NT2/D1 (cell line): ENCODE results near the gene CALU.

Experiments used
- DNase-seq: peaks from one replicate; pipeline ENCODE4 v3.0.0-alpha.2; 2011; ENCODE audit warnings: low read depth, low spot score
- H3K27me3 ChIP-seq: 2 replicates; pipeline ENCODE4 v1.6.0; 2011; ENCODE audit warnings: mild to moderate bottlenecking; ENCODE audit not compliant: insufficient read length, insufficient read depth
- H3K36me3 ChIP-seq: 2 replicates; pipeline ENCODE4 v1.6.1; 2011; ENCODE audit warnings: mild to moderate bottlenecking, low read length, mixed read lengths; ENCODE audit not compliant: insufficient read depth, insufficient read length
- H3K4me1 ChIP-seq: 2 replicates; pipeline ENCODE4 v1.5.1; 2011; ENCODE audit not compliant: insufficient read depth, insufficient read length
- H3K4me3 ChIP-seq: 2 replicates; pipeline ENCODE4 v1.5.1; 2011; ENCODE audit warnings: low read depth; ENCODE audit not compliant: insufficient read length
- H3K9ac ChIP-seq: 2 replicates; pipeline ENCODE4 v1.6.0; 2011; ENCODE audit warnings: low read depth; ENCODE audit not compliant: insufficient read length
- H3K9me3 ChIP-seq: 2 replicates; pipeline ENCODE4 v1.5.1; 2011; ENCODE audit warnings: mild to moderate bottlenecking, low read length; ENCODE audit not compliant: insufficient read depth
- SUZ12 ChIP-seq: IDR thresholded peaks from 2 replicates; pipeline ENCODE4 v1.6.1; 2011; ENCODE audit not compliant: insufficient read length, insufficient read depth; ENCODE audit errors: extremely low read depth
- YY1 ChIP-seq: IDR thresholded peaks from 2 replicates; pipeline ENCODE4 v1.6.1; 2011; ENCODE audit not compliant: insufficient read length, insufficient read depth
- ZNF274 ChIP-seq: IDR thresholded peaks from 2 replicates; pipeline ENCODE4 v1.6.1; 2011; ENCODE audit warnings: mild to moderate bottlenecking, low read depth, low read length

The CALU gene

DNA sequence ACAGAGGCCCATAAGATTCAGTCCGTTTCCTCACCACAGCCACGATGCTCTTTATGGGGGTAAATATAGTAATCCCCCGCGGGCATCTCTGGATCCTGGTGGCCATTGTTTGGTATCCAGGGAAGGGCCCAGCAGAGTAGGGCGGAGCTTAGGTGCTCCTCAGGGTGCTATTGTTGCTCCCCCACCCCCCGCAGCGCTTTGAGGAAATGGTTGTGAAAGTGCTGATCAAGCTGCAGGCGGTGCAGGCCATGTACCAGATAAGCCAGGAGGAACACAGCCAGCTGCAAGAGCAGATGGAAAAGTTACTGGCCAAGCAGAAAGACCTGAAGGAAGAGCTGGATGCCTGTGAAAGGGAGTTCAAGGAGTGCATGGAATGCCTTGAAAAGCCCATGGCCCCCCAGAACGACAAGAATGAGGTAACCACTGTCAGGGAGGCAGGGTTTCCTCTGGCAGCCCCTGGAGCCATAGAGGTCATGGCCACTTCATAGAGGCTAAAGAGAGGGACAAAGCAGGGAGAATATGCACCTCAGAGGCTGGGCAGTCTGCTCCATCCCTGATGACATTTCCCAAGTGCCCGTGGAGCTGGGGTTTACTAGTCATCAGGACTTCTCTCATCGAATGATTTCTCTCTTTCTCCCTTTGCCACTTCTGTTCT is 73.5 kb downstream of the CALU start:
- Histone ChIP-seq H3K36me3 (peaks cover 16% of the 10 kb centered on the region), H3K9ac (no peak overlapping the region), H3K9me3 (no peaks in the 10 kb centered on the region), H3K4me3 (no peak overlapping the region), H3K27me3 (no peaks in the 10 kb centered on the region), H3K4me1 (peaks cover 2% of the 10 kb centered on the region)
- DNase-seq: no peak
- TF ChIP-seq ZNF274 (no peak), SUZ12 (no peak), YY1 (no peak)

GRCh38 chr7:128814499-128814898 is 75.3 kb downstream of the CALU start:
- peaks cover 2% of the 10 kb centered on the region for H3K4me1 ChIP-seq
- H3K4me3 ChIP-seq: no peak overlapping the region
- DNase-seq: no peak
- H3K9ac ChIP-seq: no peak overlapping the region
- no peaks in the 10 kb centered on the region for H3K27me3 ChIP-seq
- H3K9me3 ChIP-seq: no peaks in the 10 kb centered on the region
- TF ChIP-seq YY1 (no peak), ZNF274 (no peak), SUZ12 (no peak)
- peaks cover 9% of the 10 kb centered on the region for H3K36me3 ChIP-seq

GRCh38 chr7:128815289-128815942 is 76.3 kb downstream of the CALU start:
- H3K9ac ChIP-seq: no peak overlapping the region
- H3K4me1 ChIP-seq: peaks cover 2% of the 10 kb centered on the region
- no peaks in the 10 kb centered on the region for H3K9me3 ChIP-seq
- H3K4me3 ChIP-seq: no peak overlapping the region
- peaks cover 4% of the 10 kb centered on the region for H3K36me3 ChIP-seq
- DNase-seq: no peak
- no peaks in the 10 kb centered on the region for H3K27me3 ChIP-seq
- TF ChIP-seq SUZ12: no peak

- no peak overlapping the region for H3K4me3 ChIP-seq
- H3K36me3 ChIP-seq: no peaks in the 10 kb centered on the region
- H3K9me3 ChIP-seq: no peaks in the 10 kb centered on the region
- H3K27me3 ChIP-seq: no peaks in the 10 kb centered on the region
- H3K9ac ChIP-seq: no peak overlapping the region
- TF ChIP-seq YY1: no peak
- no peak for DNase-seq
- H3K4me1 ChIP-seq: peaks cover 2% of the 10 kb centered on the region
These were observed 79.5 kb downstream of the CALU start for GRCh38 chr7:128818694-128819093.
